HepG2 (cell line): ENCODE results near the gene TPP2. TPM values are rescaled to one million over a fixed set of nuclear protein-coding genes. Genes with fewer than 3 reads are reported as not detected.

Experiments
- ATAC-seq: fragments of 200-7000 bp; cut with Tn5 transposase; 3 replicates; pipeline ENCODE4 v1.9.1; 2020; ENCODE audit warnings: mild to moderate bottlenecking, moderate library complexity
- BruUV-seq: library from RNA; stranded (reverse); fragments of 400-500 nt; replicated peaks from 2 replicates; lab custom pipeline; 2021; lab: Mats Ljungman, UMichigan
- CTCF ChIA-PET: fragments of 300-600 bp; formaldehyde crosslinking; extraction: SDS; loops from one replicate; lab custom pipeline; 2021; ENCODE audit warnings: low total read pairs, inconsistent platforms, low intra/inter-chr PET ratio; lab: Yijun Ruan, JAX
- POLR2A ChIA-PET: fragments of 350-600 bp; sonication (Branson Sonifier 250); formaldehyde crosslinking; loops from one replicate; lab custom pipeline; 2020; ENCODE audit warnings: antibody characterized with exemption, inconsistent platforms; lab: Yijun Ruan, JAX
- DNase-seq: peaks from one replicate; pipeline ENCODE4 v3.0.0-alpha.2; 2015; ENCODE audit warnings: low spot score
- FAIRE-seq: peaks from 3 replicates; lab custom pipeline; 2011; peaks lifted over from hg19 to GRCh38; lab: Jason Lieb, UNC
- H2AFZ ChIP-seq: one replicate; pipeline ENCODE4 v1.6.1; 2011; ENCODE audit warnings: low read length, inconsistent platforms
- H3K27ac ChIP-seq: fragments of 300-600 bp; 3 replicates; pipeline ENCODE4 v1.8.0; 2011; ENCODE audit warnings: mixed run types, mild to moderate bottlenecking, mixed read lengths, low read length, inconsistent platforms; ENCODE audit not compliant: insufficient read depth; ENCODE audit errors: extremely low read length
- H3K27me3 ChIP-seq, 2 experiments: fragments of 200-600 bp in 1 of 2; 2 replicates in 1 of 2; 3 replicates in 1 of 2; pipeline versions ENCODE4 v1.6.0 to v1.8.0; 2011; ENCODE audit warnings: low read length in 2 of 2, mild to moderate bottlenecking in 2 of 2, moderate library complexity in 2 of 2, inconsistent platforms in 1 of 2; ENCODE audit not compliant: insufficient read depth in 2 of 2, control insufficient read depth in 1 of 2
- H3K36me3 ChIP-seq, 2 experiments: fragments of 200-600 bp in 1 of 2; replicated peaks in 1 of 2; 2 replicates in 1 of 2; 3 replicates in 1 of 2; pipeline versions ENCODE4 v1.5.1 to v1.8.0; 2011; ENCODE audit warnings: low read length in 2 of 2, inconsistent platforms in 1 of 2; ENCODE audit not compliant: insufficient read depth in 2 of 2, control insufficient read depth in 1 of 2
- H3K4me1 ChIP-seq: 2 replicates; pipeline ENCODE4 v1.5.1; 2012; ENCODE audit warnings: low read length, inconsistent platforms; ENCODE audit not compliant: insufficient read depth
- H3K4me2 ChIP-seq: 2 replicates; pipeline ENCODE4 v1.6.0; 2011; ENCODE audit warnings: low read depth, low read length, inconsistent platforms
- H3K4me3 ChIP-seq, 3 experiments: fragments of 200-600 bp in 1 of 3; sonication (generic), shearing (Covaris generic) in 1 of 3; replicated peaks in 1 of 3; 2 replicates each; pipeline ENCODE4 v1.5.1; 2011 to 2016; ENCODE audit warnings: low read length in 3 of 3, inconsistent platforms in 2 of 3, low read depth in 2 of 3, mild to moderate bottlenecking in 2 of 3, control low read depth in 1 of 3, mixed read lengths in 1 of 3; ENCODE audit not compliant: insufficient read depth in 1 of 3
- H3K79me2 ChIP-seq: one replicate; pipeline ENCODE4 v1.6.1; 2011; ENCODE audit warnings: low read length, inconsistent platforms; ENCODE audit not compliant: insufficient read depth
- H3K9ac ChIP-seq: 2 replicates; pipeline ENCODE4 v1.6.0; 2011; ENCODE audit warnings: mild to moderate bottlenecking, low read depth, low read length, inconsistent platforms; ENCODE audit not compliant: insufficient read depth
- H3K9me3 ChIP-seq: 2 replicates; pipeline ENCODE4 v1.5.1; 2012; ENCODE audit warnings: mild to moderate bottlenecking, low read length
- H4K20me1 ChIP-seq: 2 replicates; pipeline ENCODE4 v1.6.0; 2011; ENCODE audit warnings: inconsistent platforms, mild to moderate bottlenecking, low read length, moderate library complexity; ENCODE audit not compliant: insufficient read depth
- ZMYM3 ChIP-seq: sonication (generic); formaldehyde crosslinking; IDR thresholded peaks from 2 replicates; pipeline ENCODE4 v1.5.1; 2020; ENCODE audit warnings: mild to moderate bottlenecking, missing genetic modification reagents
- ZNF292 ChIP-seq: sonication (generic); formaldehyde crosslinking; IDR thresholded peaks from 2 replicates; pipeline ENCODE4 v1.8.1; 2022; ENCODE audit warnings: mild to moderate bottlenecking, low read depth, missing genetic modification reagents, borderline replicate concordance
- ZNF343 ChIP-seq: sonication (generic); formaldehyde crosslinking; IDR thresholded peaks from 2 replicates; pipeline ENCODE4 v1.4.0; 2020; ENCODE audit warnings: mild to moderate bottlenecking, missing genetic modification reagents
- ZNF652 ChIP-seq: IDR thresholded peaks from 2 replicates; pipeline ENCODE4 v1.6.1; 2016; ENCODE audit warnings: low read depth, borderline replicate concordance
- WGBS: methylation state at CpG from one replicate; pipeline ENCODE4 v1.1.6; 2017; ENCODE audit warnings: low lambda C conversion rate; 5-methylcytosine and 5-hydroxymethylcytosine counted together
- in situ Hi-C: cut with HindIII; loops from 2 replicates; pipeline ENCODE4 v1.10.0; 2017; ENCODE audit warnings: low pct_unique_long_range_greater_than_20kb; ENCODE audit not compliant: extremely low pct_ligation_motif_present
- intact Hi-C: fragments of 100-400 bp; cut with micrococcal nuclease; formaldehyde crosslinking; loops from one replicate; pipeline ENCODE4 v1.10.0; 2022; ENCODE audit not compliant: unreplicated experiment
- polyA plus RNA-seq, 8 experiments: library from polyadenylated mRNA; depleted of rRNA in 3 of 8; stranded (reverse) in 7 of 8; unstranded in 1 of 8; fragments of >200 nt; fragmentation: Illumina TruSeq in 4 of 8; extraction: Trizol in 4 of 8; gene quantifications; 2 replicates each; pipeline versions ENCODE4 v1.2.1 to v1.2.3, GENCODE V29; 2011 to 2016; ENCODE audit warnings: low read depth in 4 of 8, missing spikeins in 1 of 8, mixed read lengths in 1 of 8; ENCODE audit not compliant: insufficient read depth in 1 of 8
- total RNA-seq, 5 experiments: library from RNA; depleted of rRNA; stranded (reverse); fragments of >200 nt; fragmentation: Illumina TruSeq; extraction: Trizol; gene quantifications; 2 replicates each; pipeline ENCODE4 v1.2.3, GENCODE V29; 2016; ENCODE audit warnings: low read depth in 1 of 5
- TF ChIP-seq, protein P1 (sequence below): sonication (generic); formaldehyde crosslinking; IDR thresholded peaks from 2 replicates; pipeline ENCODE4 v1.8.0; 2022; ENCODE audit warnings: missing genetic modification reagents, mild to moderate bottlenecking, moderate library complexity, borderline replicate concordance
- TF ChIP-seq, protein P2 (sequence below): sonication (generic); formaldehyde crosslinking; IDR thresholded peaks from 2 replicates; pipeline ENCODE4 v1.5.1; 2020; ENCODE audit warnings: mild to moderate bottlenecking, missing genetic modification reagents, moderate library complexity
- TF ChIP-seq, protein P3 (sequence below): sonication (generic); formaldehyde crosslinking; IDR thresholded peaks from 2 replicates; pipeline ENCODE4 v1.4.0; 2020; ENCODE audit warnings: missing genetic modification reagents
- TF ChIP-seq, protein P4 (sequence below): fragments of 450-650 bp; IDR thresholded peaks from 2 replicates; pipeline ENCODE4 v1.6.1; 2017; ENCODE audit warnings: mild to moderate bottlenecking
- TF ChIP-seq, protein P5 (sequence below): IDR thresholded peaks from 2 replicates; pipeline ENCODE4 v1.6.1; 2016; ENCODE audit warnings: missing compliant biosample characterization, missing genetic modification reagents, borderline replicate concordance

Gene TPP2
- total and polyA plus RNA-seq, 2 of the 13 experiments (the other 11 are each of a cell fraction or from before 2014, with no cell fraction given) = 16.4 to 52.1 TPM

DNA sequence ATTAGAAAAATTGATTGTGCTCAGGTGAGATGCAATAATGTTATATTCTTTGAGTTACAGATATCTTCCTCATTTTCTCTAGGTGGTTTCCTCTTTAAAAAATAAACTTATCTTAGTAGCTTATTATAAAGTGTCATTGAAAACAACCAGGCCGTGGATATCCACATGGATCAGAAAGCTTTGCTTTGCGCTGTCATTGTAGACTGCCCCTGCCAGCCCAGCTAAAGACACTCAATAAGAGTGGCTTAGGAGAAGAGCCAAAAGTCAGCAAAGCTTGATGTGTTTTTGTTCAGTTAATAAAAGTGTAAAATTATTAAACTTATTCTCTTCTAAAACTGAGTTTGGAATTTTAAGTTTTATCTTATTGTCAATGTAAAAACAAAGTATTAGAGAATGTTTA is 34.4 kb downstream of the TPP2 start (continued):
- TF ChIP-seq, protein P1, sequence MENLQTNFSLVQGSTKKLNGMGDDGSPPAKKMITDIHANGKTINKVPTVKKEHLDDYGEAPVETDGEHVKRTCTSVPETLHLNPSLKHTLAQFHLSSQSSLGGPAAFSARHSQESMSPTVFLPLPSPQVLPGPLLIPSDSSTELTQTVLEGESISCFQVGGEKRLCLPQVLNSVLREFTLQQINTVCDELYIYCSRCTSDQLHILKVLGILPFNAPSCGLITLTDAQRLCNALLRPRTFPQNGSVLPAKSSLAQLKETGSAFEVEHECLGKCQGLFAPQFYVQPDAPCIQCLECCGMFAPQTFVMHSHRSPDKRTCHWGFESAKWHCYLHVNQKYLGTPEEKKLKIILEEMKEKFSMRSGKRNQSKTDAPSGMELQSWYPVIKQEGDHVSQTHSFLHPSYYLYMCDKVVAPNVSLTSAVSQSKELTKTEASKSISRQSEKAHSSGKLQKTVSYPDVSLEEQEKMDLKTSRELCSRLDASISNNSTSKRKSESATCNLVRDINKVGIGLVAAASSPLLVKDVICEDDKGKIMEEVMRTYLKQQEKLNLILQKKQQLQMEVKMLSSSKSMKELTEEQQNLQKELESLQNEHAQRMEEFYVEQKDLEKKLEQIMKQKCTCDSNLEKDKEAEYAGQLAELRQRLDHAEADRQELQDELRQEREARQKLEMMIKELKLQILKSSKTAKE (CRISPR knock-in tag) = no peak
- TF ChIP-seq, protein P2, sequence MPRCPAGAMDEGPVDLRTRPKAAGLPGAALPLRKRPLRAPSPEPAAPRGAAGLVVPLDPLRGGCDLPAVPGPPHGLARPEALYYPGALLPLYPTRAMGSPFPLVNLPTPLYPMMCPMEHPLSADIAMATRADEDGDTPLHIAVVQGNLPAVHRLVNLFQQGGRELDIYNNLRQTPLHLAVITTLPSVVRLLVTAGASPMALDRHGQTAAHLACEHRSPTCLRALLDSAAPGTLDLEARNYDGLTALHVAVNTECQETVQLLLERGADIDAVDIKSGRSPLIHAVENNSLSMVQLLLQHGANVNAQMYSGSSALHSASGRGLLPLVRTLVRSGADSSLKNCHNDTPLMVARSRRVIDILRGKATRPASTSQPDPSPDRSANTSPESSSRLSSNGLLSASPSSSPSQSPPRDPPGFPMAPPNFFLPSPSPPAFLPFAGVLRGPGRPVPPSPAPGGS (CRISPR knock-in tag) = no peak
- TF ChIP-seq, all 625 proteins: peak for 0

DNA sequence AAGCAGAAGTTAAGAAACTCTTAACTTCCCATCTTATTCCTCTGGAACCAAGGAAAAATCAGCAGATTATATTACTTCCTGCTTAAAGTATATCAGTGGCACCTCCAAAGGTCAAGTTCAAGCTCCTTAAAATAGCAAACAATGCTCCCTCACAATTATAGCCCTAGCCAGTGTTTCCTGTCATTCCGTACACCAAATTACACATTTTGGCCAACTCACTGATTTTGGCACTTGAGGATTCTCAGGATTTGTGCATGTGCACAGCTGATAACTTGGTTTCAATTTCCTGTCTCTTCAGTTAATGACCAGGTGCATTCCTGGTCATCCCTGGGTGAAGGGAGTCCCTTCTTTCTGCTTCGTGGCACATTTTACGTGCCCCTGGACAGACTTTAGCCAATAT is 42.0 kb downstream of the TPP2 start:
- H3K27ac ChIP-seq = no peak overlapping the region
- H3K79me2 ChIP-seq = no peaks in the 10 kb centered on the region
- POLR2A ChIA-PET = no interaction called here
- H3K9me3 ChIP-seq = no peaks in the 10 kb centered on the region
- intact Hi-C loops (no loop called here), in situ Hi-C loops (no loop called here)
- BruUV-seq = no TSS peak
- no peaks in the 10 kb centered on the region for H3K4me1 ChIP-seq
- H4K20me1 ChIP-seq = no peaks in the 10 kb centered on the region
- H3K27me3 ChIP-seq = no peaks in the 10 kb centered on the region
- FAIRE-seq = no peak
- H3K36me3 ChIP-seq = peaks cover 16 to 60% of the 10 kb centered on the region in 2 experiments
- CTCF ChIA-PET = no interaction called here
- WGBS = 96% methylated on average over 3 of the region's 3 CpGs
- H2AFZ ChIP-seq = no peak overlapping the region
- H3K9ac ChIP-seq = no peak overlapping the region
- no peak for ATAC-seq
- H3K4me2 ChIP-seq = no peak overlapping the region
- H3K4me3 ChIP-seq = no peak overlapping the region
- no peak for DNase-seq
- TF ChIP-seq, protein P3, sequence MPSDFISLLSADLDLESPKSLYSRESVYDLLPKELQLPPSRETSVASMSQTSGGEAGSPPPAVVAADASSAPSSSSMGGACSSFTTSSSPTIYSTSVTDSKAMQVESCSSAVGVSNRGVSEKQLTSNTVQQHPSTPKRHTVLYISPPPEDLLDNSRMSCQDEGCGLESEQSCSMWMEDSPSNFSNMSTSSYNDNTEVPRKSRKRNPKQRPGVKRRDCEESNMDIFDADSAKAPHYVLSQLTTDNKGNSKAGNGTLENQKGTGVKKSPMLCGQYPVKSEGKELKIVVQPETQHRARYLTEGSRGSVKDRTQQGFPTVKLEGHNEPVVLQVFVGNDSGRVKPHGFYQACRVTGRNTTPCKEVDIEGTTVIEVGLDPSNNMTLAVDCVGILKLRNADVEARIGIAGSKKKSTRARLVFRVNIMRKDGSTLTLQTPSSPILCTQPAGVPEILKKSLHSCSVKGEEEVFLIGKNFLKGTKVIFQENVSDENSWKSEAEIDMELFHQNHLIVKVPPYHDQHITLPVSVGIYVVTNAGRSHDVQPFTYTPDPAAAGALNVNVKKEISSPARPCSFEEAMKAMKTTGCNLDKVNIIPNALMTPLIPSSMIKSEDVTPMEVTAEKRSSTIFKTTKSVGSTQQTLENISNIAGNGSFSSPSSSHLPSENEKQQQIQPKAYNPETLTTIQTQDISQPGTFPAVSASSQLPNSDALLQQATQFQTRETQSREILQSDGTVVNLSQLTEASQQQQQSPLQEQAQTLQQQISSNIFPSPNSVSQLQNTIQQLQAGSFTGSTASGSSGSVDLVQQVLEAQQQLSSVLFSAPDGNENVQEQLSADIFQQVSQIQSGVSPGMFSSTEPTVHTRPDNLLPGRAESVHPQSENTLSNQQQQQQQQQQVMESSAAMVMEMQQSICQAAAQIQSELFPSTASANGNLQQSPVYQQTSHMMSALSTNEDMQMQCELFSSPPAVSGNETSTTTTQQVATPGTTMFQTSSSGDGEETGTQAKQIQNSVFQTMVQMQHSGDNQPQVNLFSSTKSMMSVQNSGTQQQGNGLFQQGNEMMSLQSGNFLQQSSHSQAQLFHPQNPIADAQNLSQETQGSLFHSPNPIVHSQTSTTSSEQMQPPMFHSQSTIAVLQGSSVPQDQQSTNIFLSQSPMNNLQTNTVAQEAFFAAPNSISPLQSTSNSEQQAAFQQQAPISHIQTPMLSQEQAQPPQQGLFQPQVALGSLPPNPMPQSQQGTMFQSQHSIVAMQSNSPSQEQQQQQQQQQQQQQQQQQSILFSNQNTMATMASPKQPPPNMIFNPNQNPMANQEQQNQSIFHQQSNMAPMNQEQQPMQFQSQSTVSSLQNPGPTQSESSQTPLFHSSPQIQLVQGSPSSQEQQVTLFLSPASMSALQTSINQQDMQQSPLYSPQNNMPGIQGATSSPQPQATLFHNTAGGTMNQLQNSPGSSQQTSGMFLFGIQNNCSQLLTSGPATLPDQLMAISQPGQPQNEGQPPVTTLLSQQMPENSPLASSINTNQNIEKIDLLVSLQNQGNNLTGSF = no peak
- TF ChIP-seq ZNF343 (CRISPR knock-in tag) (no peak), ZMYM3 (CRISPR knock-in tag) (no peak), ZNF652 (CRISPR knock-in tag) (no peak), ZNF292 (CRISPR knock-in tag) (no peak)
- TF ChIP-seq, protein P4, sequence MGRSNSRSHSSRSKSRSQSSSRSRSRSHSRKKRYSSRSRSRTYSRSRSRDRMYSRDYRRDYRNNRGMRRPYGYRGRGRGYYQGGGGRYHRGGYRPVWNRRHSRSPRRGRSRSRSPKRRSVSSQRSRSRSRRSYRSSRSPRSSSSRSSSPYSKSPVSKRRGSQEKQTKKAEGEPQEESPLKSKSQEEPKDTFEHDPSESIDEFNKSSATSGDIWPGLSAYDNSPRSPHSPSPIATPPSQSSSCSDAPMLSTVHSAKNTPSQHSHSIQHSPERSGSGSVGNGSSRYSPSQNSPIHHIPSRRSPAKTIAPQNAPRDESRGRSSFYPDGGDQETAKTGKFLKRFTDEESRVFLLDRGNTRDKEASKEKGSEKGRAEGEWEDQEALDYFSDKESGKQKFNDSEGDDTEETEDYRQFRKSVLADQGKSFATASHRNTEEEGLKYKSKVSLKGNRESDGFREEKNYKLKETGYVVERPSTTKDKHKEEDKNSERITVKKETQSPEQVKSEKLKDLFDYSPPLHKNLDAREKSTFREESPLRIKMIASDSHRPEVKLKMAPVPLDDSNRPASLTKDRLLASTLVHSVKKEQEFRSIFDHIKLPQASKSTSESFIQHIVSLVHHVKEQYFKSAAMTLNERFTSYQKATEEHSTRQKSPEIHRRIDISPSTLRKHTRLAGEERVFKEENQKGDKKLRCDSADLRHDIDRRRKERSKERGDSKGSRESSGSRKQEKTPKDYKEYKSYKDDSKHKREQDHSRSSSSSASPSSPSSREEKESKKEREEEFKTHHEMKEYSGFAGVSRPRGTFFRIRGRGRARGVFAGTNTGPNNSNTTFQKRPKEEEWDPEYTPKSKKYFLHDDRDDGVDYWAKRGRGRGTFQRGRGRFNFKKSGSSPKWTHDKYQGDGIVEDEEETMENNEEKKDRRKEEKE = no peak
- TF ChIP-seq, protein P5, sequence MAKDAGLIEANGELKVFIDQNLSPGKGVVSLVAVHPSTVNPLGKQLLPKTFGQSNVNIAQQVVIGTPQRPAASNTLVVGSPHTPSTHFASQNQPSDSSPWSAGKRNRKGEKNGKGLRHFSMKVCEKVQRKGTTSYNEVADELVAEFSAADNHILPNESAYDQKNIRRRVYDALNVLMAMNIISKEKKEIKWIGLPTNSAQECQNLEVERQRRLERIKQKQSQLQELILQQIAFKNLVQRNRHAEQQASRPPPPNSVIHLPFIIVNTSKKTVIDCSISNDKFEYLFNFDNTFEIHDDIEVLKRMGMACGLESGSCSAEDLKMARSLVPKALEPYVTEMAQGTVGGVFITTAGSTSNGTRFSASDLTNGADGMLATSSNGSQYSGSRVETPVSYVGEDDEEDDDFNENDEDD (CRISPR knock-in tag) = no peak
